BLaER1 (cell line): ENCODE measurements around the gene HPS5.
"Not testable (repeated sequence)": the region's sequence is repeated elsewhere in the genome, so short reads cannot be mapped to it uniquely, and the experiment has no call there.

ENCODE experiments used
- H3K27ac ChIP-seq: shearing (Covaris generic); formaldehyde crosslinking; 2 replicates; pipeline ENCODE4 v1.8.1; 2022
- H3K27me3 ChIP-seq: shearing (Covaris generic); formaldehyde crosslinking; 2 replicates; pipeline ENCODE4 v1.8.1; 2022
- H3K36me3 ChIP-seq: shearing (Covaris generic); formaldehyde crosslinking; 2 replicates; pipeline ENCODE4 v1.8.1; 2022
- H3K4me1 ChIP-seq: shearing (Covaris generic); formaldehyde crosslinking; 2 replicates; pipeline ENCODE4 v1.8.1; 2022
- H3K4me2 ChIP-seq: shearing (Covaris generic); formaldehyde crosslinking; 2 replicates; pipeline ENCODE4 v1.8.1; 2022
- H3K4me3 ChIP-seq: shearing (Covaris generic); formaldehyde crosslinking; 2 replicates; pipeline ENCODE4 v1.8.1; 2022
- H3K9ac ChIP-seq: shearing (Covaris generic); formaldehyde crosslinking; 2 replicates; pipeline ENCODE4 v1.8.1; 2022
- H3K9me3 ChIP-seq: shearing (Covaris generic); formaldehyde crosslinking; 2 replicates; pipeline ENCODE4 v1.8.1; 2022
- H4K20me1 ChIP-seq: shearing (Covaris generic); formaldehyde crosslinking; 2 replicates; pipeline ENCODE4 v1.8.1; 2022
- Cebpa-rat ChIP-seq: shearing (Covaris generic); IDR thresholded peaks from 2 replicates; pipeline ENCODE4 v1.8.1; 2022

Gene HPS5

DNA sequence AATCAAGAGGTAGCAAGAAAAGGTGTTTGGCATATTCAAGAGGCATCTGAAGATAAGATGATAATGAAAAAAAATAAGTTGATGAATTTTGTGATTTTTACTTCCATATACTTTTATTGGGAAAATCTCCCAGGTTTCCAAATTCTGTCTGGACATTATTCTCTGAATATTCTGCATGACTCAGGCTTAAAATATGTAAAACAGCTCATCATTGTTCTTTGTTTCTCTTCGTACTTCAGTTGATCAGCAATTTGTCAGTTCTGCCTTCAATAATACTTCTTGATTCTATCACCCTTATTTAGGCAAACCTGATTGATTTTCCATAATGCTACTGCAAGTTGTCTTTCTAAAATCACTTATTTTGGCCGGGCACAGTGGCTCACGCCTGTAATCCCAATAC, 30.6 kb upstream of the HPS5 start:
- H3K27ac ChIP-seq, result no peak overlapping the region
- TF ChIP-seq Cebpa-rat, result no peak
- H3K36me3 ChIP-seq, result peaks cover 92% of the 10 kb centered on the region
- no peak overlapping the region for H3K4me2 ChIP-seq
- no peaks in the 10 kb centered on the region for H3K27me3 ChIP-seq
- H3K9ac ChIP-seq, result no peak overlapping the region
- H3K4me1 ChIP-seq, result peaks cover 6% of the 10 kb centered on the region
- H4K20me1 ChIP-seq, result no peaks in the 10 kb centered on the region
- H3K4me3 ChIP-seq, result no peak overlapping the region
- H3K9me3 ChIP-seq, result no peaks in the 10 kb centered on the region

GRCh38 chr11:18347471-18348125, 25.7 kb upstream of the HPS5 start:
- Histone ChIP-seq H3K4me1 (peaks cover 14% of the 10 kb centered on the region), H3K4me2 (peak overlapping the region; percentile 31; the same call in 1 of the 2 replicates), H3K9me3 (no peaks in the 10 kb centered on the region), H3K4me3 (no peak overlapping the region), H4K20me1 (no peaks in the 10 kb centered on the region), H3K9ac (no peak overlapping the region), H3K36me3 (peaks cover 93% of the 10 kb centered on the region), H3K27ac (peak overlapping the region; percentile 30; the same call in 1 of the 2 replicates), H3K27me3 (no peaks in the 10 kb centered on the region)
- no peak for TF ChIP-seq Cebpa-rat

GRCh38 chr11:18332891-18333290, 11.0 kb upstream of the HPS5 start:
- H3K4me1 ChIP-seq, result peaks cover 32% of the 10 kb centered on the region
- no peak overlapping the region for H3K27ac ChIP-seq
- TF ChIP-seq Cebpa-rat, result no peak
- H4K20me1 ChIP-seq, result peaks cover 60% of the 10 kb centered on the region
- H3K4me2 ChIP-seq, result no peak overlapping the region
- no peaks in the 10 kb centered on the region for H3K27me3 ChIP-seq
- no peak overlapping the region for H3K9ac ChIP-seq
- H3K9me3 ChIP-seq, result no peaks in the 10 kb centered on the region
- H3K4me3 ChIP-seq, result no peak overlapping the region
- H3K36me3 ChIP-seq, result peaks cover 93% of the 10 kb centered on the region

DNA sequence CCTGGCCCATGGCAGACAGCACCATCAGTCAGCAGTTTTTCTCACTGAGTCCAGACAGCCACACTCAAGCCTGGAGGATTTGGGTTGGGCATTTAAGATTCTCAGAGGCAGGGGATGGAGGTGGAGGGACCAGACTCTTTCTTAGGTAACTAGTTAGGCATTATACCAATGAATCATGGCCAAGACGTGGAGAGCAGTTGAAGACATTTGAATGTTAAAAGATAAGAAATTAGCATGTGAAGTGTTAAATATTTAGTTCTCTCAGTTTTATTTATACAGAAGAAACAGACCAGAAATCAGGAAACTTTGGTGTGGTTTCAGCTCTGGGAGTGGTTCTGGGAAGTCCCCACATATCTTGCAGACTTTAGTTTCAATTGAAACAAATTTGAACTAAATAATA, 10.4 kb upstream of the HPS5 start:
- Histone ChIP-seq H3K4me3 (no peak overlapping the region), H3K27me3 (no peaks in the 10 kb centered on the region), H3K9ac (no peak overlapping the region), H3K36me3 (peaks cover 93% of the 10 kb centered on the region), H4K20me1 (peaks cover 60% of the 10 kb centered on the region), H3K9me3 (no peaks in the 10 kb centered on the region), H3K4me2 (peak overlapping the region; percentile 25; the same call in 1 of the 2 replicates), H3K4me1 (peaks cover 37% of the 10 kb centered on the region), H3K27ac (no peak overlapping the region)
- no peak for TF ChIP-seq Cebpa-rat

- Histone ChIP-seq H3K4me2 (no peak overlapping the region), H3K27me3 (no peaks in the 10 kb centered on the region), H3K27ac (no peak overlapping the region), H4K20me1 (peaks cover 68% of the 10 kb centered on the region), H3K9me3 (no peaks in the 10 kb centered on the region), H3K36me3 (peaks cover 91% of the 10 kb centered on the region), H3K4me1 (peaks cover 38% of the 10 kb centered on the region), H3K9ac (no peak overlapping the region), H3K4me3 (no peak overlapping the region)
- TF ChIP-seq Cebpa-rat, result no peak
Measured at GRCh38 chr11:18330921-18331320, 9.0 kb upstream of the HPS5 start.

DNA sequence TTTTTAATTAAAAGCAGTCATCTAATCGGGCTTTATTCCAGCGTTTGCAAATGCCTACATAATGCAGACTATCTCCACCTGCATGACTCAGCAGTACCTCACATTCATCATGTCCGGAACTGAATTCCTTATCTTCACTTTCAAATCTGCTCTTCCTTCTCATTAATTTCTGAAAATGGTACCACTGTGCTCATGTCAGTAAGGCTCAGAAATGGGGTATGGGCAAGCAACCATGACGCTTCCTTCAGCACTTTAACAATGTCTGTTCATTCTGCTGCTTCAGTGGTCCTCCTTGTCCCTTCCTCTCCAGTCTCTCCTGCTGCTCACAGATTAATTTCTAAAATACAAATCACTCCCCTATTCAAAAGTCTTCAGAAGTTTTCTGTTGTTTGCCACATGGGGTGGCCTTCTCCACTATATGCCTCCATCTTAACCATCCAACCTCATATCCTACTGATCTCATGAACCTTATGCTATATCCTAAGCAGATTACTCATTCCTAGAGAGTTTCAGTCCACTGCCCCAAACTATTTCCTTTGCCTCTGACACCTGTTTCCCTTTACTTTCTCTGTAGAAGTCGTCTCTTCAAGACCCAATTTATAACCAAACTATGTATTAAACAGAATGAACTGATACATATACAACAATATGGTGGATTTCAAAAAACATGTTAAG, 7.4 kb upstream of the HPS5 start:
- Histone ChIP-seq H3K36me3 (peaks cover 93% of the 10 kb centered on the region), H3K27me3 (no peaks in the 10 kb centered on the region), H3K4me2 (peak overlapping the region; percentile 51), H4K20me1 (peaks cover 68% of the 10 kb centered on the region), H3K9ac (no peak overlapping the region), H3K9me3 (no peaks in the 10 kb centered on the region), H3K4me3 (no peak overlapping the region), H3K27ac (peak overlapping the region; percentile 5; the same call in 1 of the 2 replicates), H3K4me1 (peaks cover 54% of the 10 kb centered on the region)
- TF ChIP-seq Cebpa-rat, result no peak

GRCh38 chr11:18324381-18324780, 2.4 kb upstream of the HPS5 start:
- Histone ChIP-seq H3K9me3 (no peaks in the 10 kb centered on the region), H3K27me3 (no peaks in the 10 kb centered on the region), H3K4me2 (peak overlapping the region; percentile 96), H3K36me3 (peaks cover 47% of the 10 kb centered on the region), H4K20me1 (peaks cover 30% of the 10 kb centered on the region), H3K4me3 (peak overlapping the region; percentile 78), H3K27ac (peak overlapping the region; percentile 37; the same call in 1 of the 2 replicates), H3K9ac (peak overlapping the region; percentile 99), H3K4me1 (peaks cover 70% of the 10 kb centered on the region)
- no peak for TF ChIP-seq Cebpa-rat

- Histone ChIP-seq H3K4me3 (peak overlapping the region; percentile 78), H3K4me1 (peaks cover 68% of the 10 kb centered on the region), H3K4me2 (peak overlapping the region; percentile 96), H3K36me3 (peaks cover 43% of the 10 kb centered on the region), H3K9ac (peak overlapping the region; percentile 99; the same call in 1 of the 2 replicates), H3K27ac (0 out of 2 replicates have a peak overlapping the region, but pooled peaks have one; percentile 37), H4K20me1 (peaks cover 25% of the 10 kb centered on the region; the same call in 1 of the 2 replicates)
- not testable (repeated sequence) for H3K9me3 ChIP-seq, H3K27me3 ChIP-seq
Measured at GRCh38 chr11:18323881-18324280, 1.9 kb upstream of the HPS5 start.

GRCh38 chr11:18322818-18323570, 1.1 kb upstream of the HPS5 start:
- Histone ChIP-seq H3K27ac (peak overlapping the region; percentile 99), H3K4me2 (peak overlapping the region; percentile 96), H3K4me3 (peak overlapping the region; percentile 78), H3K36me3 (peaks cover 36% of the 10 kb centered on the region), H3K4me1 (peaks cover 60% of the 10 kb centered on the region), H3K27me3 (no peaks in the 10 kb centered on the region), H3K9me3 (no peaks in the 10 kb centered on the region), H3K9ac (peak overlapping the region; percentile 99), H4K20me1 (peaks cover 25% of the 10 kb centered on the region; the same call in 1 of the 2 replicates)
- no peak for TF ChIP-seq Cebpa-rat
